Measurements from ENCODE around the gene AHNAK2.

The AHNAK2 gene

GRCh38 chr14:105011312-105011990, 33.3 kb upstream of the AHNAK2 start:
- DNase-seq: peak in 1 of 14 donors; percentile 76

DNA sequence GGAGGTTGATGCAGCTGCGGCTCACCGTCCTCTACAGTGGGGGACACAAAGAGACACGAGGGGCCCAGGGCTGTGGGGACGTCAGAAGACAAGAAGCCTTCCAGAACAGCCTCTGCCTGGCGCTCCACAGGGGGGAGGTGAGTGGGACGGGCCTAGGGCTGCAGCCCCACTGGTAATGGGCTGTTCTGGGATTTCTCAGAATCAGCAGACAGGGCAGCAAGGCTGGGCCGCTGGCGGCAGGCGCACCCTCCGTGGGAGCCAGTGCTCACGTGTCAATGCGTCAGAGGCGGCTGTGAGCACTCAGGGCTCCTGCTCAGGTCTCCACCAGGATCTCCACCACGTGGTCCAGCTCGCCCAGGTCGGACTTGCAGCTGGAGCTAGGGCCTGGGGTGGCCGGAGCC, 32.7 kb upstream of the AHNAK2 start:
- DNase-seq: no peak

- no peak for DNase-seq
Observed at GRCh38 chr14:105010106-105010505, 31.9 kb upstream of the AHNAK2 start.

GRCh38 chr14:105007593-105008264, 29.6 kb upstream of the AHNAK2 start:
- DNase-seq: no peak

GRCh38 chr14:105006831-105007592, 28.8 kb upstream of the AHNAK2 start:
- no peak for DNase-seq

GRCh38 chr14:105005929-105006830, 28.0 kb upstream of the AHNAK2 start:
- DNase-seq: no peak

DNA sequence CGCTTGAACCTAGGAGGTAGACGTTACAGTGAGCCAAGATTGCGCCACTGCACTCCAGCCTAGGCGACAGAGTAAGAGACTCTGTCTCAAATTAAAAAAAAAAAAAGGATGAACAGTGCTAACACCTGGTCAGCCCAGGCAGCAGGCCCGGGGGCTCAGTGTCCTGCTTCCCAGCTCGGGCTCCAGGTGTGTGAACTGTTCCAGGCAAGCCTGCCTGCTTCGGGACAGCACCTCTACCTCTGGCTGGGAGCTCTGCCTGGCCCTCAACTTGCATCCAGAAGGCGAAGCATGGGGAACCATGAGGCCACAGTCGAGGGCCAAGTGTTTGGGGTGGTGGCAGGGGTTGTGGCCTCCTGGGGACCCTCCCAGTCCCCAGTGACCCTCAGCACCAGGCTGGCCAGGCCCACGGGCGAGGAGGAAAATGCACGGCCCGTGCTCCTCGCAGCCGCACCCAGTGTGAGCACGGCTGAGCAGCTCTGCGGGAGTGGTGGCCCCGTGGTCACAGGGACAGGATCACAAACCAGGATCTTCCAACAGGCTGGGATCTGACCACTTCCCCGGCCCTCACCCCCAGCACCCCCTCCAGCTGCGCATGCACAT, 27.3 kb upstream of the AHNAK2 start:
- no peak for DNase-seq

DNA sequence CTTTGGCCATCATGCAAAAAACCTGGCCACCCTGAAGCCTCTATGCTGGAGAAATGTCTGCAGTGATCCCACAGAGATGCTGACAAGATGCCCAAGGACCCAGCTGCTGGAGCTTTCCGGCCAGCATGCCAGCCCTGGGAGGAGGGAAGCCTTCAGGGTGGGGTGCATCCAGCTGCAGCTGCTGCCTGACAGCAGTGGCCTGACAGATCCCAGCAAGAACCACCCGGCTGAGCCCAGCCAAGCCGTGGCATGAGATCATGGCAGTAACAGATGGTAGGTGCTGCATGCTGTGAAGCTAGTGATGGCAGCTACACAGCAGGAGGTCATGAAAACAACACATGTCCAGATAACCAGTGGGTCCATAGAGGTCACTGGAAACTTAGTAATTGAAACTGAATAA, 21.2 kb upstream of the AHNAK2 start:
- no peak for DNase-seq

GRCh38 chr14:104998801-104999200, 20.6 kb upstream of the AHNAK2 start:
- DNase-seq: no peak

- no peak for DNase-seq
Observed at GRCh38 chr14:104996483-104996882, 18.3 kb upstream of the AHNAK2 start.

- DNase-seq: no peak
Observed at GRCh38 chr14:104996032-104996431, 17.9 kb upstream of the AHNAK2 start.

DNA sequence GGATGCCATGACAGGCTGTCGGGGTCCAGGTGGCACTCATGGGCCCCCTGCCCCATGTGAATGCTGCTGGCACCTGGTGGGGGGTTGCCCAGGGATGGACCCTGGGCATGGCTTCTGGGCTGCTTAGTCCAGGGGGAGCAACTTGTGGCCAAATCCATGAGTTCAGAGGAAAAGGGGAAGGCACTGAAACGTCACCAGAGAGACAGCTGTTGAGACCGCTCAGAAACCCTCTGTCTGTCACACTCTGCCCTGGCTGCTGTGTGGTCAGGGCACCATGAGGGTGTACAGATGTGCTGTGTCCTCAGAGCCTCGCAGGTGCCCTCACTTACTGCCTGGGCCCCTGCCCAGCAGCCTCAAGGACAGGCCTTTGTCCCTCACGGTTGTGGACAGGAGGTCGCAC, 16.8 kb upstream of the AHNAK2 start:
- DNase-seq: no peak

DNA sequence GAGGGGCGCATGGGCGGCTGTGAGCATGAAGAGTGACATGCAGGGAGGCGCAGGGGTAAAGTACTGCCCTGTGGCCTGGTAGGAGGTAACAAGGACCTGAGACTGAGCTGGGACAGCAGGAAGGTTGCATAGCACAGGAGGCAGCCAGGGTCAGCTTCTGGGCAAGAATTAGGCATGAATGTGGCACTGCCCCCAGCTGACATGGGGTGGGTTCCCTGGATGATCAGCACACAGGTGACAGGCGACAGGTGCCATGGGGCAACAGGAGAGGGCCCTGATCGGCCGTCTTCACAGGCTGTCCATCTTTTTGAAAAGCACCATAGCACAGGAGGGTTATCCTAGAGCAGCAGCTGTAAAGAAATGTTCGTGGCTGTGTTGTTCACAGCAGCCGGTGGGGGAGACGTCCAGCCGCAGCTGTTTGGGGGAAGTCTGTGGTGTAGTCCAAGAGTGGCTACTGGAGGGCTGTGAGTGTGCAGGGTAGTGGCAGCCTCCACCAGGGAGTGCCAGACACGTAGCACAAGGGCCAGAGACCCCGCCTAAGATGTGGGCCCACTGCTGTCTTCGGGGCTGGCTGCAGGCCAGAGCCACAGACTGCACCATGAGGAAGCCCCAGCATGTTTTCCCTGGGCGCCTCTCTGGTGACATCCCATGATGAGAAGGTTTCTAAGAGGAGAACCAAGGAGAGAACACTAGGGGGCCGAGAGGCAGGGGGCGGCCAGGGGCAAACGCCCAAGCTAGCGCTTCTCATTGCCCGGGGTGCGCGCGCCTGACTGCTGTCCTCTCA, 15.8 kb upstream of the AHNAK2 start:
- no peak for DNase-seq

- DNase-seq: no peak
Observed at GRCh38 chr14:104993306-104993705, 15.1 kb upstream of the AHNAK2 start.

- no peak for DNase-seq
Observed at GRCh38 chr14:104992501-104992900, 14.3 kb upstream of the AHNAK2 start.

- no peak for DNase-seq
Observed at GRCh38 chr14:104991896-104992230, 13.7 kb upstream of the AHNAK2 start.

GRCh38 chr14:104989951-104990303, 11.8 kb upstream of the AHNAK2 start:
- DNase-seq: no peak

DNA sequence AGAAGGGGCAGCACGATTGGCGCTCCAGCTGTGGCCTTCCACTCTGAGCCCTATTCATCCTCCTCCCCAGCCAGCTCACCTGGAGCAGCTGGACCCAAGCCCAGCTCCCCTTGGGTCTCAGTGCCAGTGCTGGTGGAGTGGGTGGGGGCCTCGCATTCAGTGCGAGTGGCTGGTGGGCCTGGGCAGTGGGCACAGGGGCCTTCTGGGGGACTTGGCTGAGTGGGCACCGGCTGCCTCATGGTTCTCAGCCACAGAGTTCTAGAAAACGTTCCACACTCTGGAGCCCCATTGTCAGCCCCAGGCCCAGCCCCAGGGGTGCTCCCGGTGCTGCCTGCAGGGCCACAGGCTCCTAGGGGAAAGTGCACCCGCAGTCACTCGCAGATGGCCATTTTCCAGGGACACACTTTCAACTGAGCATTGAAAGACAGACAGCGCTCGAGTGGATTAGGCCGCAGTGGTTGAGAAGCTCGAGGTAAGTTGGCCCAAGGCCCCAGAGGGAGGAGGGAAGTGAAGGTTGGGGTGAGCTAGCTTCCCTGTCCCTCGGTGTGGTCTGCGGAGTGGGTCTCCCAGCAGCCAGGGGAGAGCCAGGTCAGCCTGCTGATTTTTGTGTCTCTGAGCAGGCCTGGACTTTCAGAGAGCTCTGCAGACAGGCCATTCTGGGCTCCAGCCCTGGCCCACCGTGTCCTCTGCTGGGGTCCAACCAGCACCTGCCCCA, 11.2 kb upstream of the AHNAK2 start:
- no peak for DNase-seq

DNA sequence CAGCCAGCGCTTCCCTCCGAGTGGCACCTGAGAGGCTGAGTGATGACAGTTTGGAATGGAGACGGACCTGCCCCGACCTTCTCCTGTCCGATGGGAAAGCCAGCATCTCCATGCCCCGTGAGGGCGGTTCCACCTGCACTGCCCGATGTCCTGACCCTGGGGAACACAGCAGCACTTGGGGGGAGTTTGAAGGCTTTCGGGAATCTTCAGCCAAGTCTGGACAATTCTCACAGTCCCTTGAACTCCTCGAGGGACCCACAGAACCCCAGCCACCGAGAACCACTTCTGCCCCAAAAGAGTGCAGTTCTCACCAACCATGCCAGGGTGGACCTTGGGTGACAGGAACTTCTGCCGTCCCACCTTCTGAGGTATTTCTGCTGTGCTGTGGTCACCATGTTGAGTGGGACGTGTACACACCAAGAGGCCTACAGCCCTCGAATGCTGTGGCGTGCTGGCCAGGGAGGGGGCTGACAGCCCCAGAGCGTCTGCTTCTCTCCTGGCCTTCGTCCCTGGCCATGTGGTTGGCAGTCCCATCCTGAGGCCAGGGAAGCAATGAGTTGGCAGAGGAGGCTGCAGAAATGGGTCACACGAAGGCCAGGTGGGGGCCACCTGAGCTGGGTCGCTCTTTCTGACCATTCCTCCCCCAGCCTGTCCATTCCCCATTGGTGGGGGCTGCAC, 8.5 kb upstream of the AHNAK2 start:
- no peak for DNase-seq

All from C1 segment of cervical spinal cord (tissue), 14 donors.